Pancreas (tissue), 10 donors: ENCODE measurements around the gene CANT1. TPM values are rescaled to one million over a fixed set of nuclear protein-coding genes. Genes with fewer than 3 reads are reported as not detected.
A peak's percentile ranks its signal among the peaks of the same experiment; 100 is the strongest.

Experiments used
- ATAC-seq, 4 donors: fragments of 200-7000 bp; cut with Tn5 transposase; one replicate each; pipeline versions ENCODE4 v1.8.0 to v1.9.1; 2020; ENCODE audit warnings: mild to moderate bottlenecking in 4 of 4, moderate library complexity in 4 of 4
- DNase-seq, 6 donors: peaks; one replicate each; pipeline ENCODE4 v3.0.0-alpha.2; 2020
- FAIRE-seq: peaks from 2 replicates; lab custom pipeline; 2012; peaks lifted over from hg19 to GRCh38; lab: Jason Lieb, UNC
- H3K27ac ChIP-seq, 4 donors: fragments of 200-600 bp; sonication (generic); 1 replicate in 3 of 4; 2 replicates in 1 of 4; pipeline versions ENCODE4 v1.5.0 to v1.8.0; 2020
- H3K27me3 ChIP-seq, 4 donors: fragments of 200-600 bp; one replicate each; pipeline ENCODE4 v1.8.0; 2021
- H3K36me3 ChIP-seq, 3 donors: fragments of 200-600 bp; sonication (generic) in 1 of 3; one replicate each; pipeline versions ENCODE4 v1.5.0 to v1.8.0; 2020 to 2021
- H3K4me1 ChIP-seq, 3 donors: fragments of 200-600 bp; one replicate each; pipeline ENCODE4 v1.8.0; 2021
- H3K4me3 ChIP-seq, 4 donors: fragments of 200-600 bp; sonication (generic) in 2 of 4; one replicate each; pipeline versions ENCODE4 v1.5.0 to v1.8.0; 2020 to 2021
- H3K9me3 ChIP-seq, 4 donors: fragments of 200-600 bp; one replicate each; pipeline ENCODE4 v1.8.0; 2021
- WGBS, 2 donors: extraction: QIAGEN DNeasy Blood & Tissue Kit; methylation state at CpG; one replicate each; pipeline ENCODE4 v1.1.7; 2013; 5-methylcytosine and 5-hydroxymethylcytosine counted together
- intact Hi-C, 3 donors: fragments of 100-400 bp; cut with DNase I; formaldehyde crosslinking; loops; one replicate each; pipeline versions ENCODE4 v1.11.1 to v1.14.2; 2022
- polyA plus RNA-seq, 2 donors: library from polyadenylated mRNA; stranded (reverse); fragments of 200-250 nt; gene quantifications; one replicate each; pipeline ENCODE4 v1.2.3, GENCODE V29; 2013
- total RNA-seq, 6 donors: library from RNA; stranded (reverse); fragmentation: NEBNext Ultra II Directional in 4 of 6; extraction: Animal tissue kit (Norgen Biotek cat#: 25700) in 4 of 6; gene quantifications; one replicate each; pipeline versions ENCODE4 v1.2.1 to v1.2.4, GENCODE V29; 2021 to 2023
- TF ChIP-seq, protein P1 (sequence below), 4 donors: fragments of 200-600 bp; sonication (generic) in 3 of 4; IDR thresholded peaks; one replicate each; pipeline versions ENCODE4 v1.5.0 to v1.8.0; 2021; ENCODE audit warnings: antibody characterized with exemption in 4 of 4
- donor health status: healthy with polysubstance abuse.
- donor health status: DM: no; HTN: no; CAD: no; lungs with moderate emphysema.
- donor health status: DM: no; HTN: no; CAD: no.
- donor health status: control.
- donor health status: control.
- donor health status: Bipolar disorder and iron deficiency.
- donor health status: DM: yes; HTN: yes; CAD: no.
- donor health status: DM: no; HTN: no; CAD: no.
- donor health status: DM: no; HTN: no; CAD: no.
- donor health status: DM: yes; HTN: yes; CAD: no.

CANT1 gene
- total and polyA plus RNA-seq, 8 donors = 7.4 to 45.0 (median 25.5) TPM

DNA sequence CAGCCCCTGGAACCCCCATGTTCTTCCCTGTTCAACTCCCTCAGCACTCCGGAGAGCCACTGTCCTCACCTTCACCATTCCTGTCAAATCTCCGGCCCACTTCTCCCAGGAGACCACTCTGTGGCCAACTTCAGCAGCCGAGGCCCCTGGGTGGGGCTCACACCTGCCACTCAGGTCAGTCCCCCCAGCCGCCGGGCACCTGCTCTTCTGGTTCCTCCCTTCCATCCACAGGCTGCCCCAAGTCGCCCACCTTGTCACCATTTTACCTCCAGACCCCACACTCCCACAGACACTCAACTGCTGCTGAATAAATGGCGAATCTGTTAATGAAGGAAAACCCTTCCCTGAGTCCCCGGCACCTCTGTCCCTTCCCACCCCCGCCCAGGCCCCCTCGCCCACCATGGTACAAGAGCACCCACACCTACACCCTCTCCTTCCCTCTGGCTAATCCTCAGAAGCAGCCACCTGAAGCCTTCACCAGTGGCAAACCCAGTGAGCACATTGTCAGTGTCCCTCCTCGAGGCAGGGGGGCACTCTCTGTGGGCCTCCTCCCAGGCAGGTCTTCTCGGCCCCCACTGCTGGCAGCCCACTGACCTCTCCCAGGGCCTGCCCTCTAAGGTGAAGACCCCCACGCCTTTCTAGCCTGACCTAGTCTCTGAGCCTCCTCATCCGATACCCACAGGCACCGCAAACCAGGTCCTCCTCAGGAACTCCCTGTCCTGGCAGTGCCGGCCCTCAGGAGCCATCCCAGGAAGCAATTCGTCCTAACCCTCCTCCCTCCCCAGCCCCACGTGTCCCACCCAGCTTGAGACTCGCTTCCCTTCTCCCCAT is 8.2 kb downstream of the CANT1 start:
- ATAC-seq (no peak), FAIRE-seq (no peak), DNase-seq (peak in 3 of 6 donors; percentile 9 to 54 (median 46))
- Histone ChIP-seq H3K27ac (no peak overlapping the region), H3K9me3 (no peaks in the 10 kb centered on the region), H3K27me3 (no peaks in the 10 kb centered on the region), H3K4me3 (no peak overlapping the region), H3K36me3 (peaks cover 0 to 4% (median 0%) of the 10 kb centered on the region in 3 donors), H3K4me1 (peaks cover 7 to 15% (median 9%) of the 10 kb centered on the region in 3 donors)
- TF ChIP-seq, protein P1, sequence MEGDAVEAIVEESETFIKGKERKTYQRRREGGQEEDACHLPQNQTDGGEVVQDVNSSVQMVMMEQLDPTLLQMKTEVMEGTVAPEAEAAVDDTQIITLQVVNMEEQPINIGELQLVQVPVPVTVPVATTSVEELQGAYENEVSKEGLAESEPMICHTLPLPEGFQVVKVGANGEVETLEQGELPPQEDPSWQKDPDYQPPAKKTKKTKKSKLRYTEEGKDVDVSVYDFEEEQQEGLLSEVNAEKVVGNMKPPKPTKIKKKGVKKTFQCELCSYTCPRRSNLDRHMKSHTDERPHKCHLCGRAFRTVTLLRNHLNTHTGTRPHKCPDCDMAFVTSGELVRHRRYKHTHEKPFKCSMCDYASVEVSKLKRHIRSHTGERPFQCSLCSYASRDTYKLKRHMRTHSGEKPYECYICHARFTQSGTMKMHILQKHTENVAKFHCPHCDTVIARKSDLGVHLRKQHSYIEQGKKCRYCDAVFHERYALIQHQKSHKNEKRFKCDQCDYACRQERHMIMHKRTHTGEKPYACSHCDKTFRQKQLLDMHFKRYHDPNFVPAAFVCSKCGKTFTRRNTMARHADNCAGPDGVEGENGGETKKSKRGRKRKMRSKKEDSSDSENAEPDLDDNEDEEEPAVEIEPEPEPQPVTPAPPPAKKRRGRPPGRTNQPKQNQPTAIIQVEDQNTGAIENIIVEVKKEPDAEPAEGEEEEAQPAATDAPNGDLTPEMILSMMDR (IDR thresholded peaks at IDR 0.05) = no peak
- intact Hi-C loops = no loop called here
- WGBS, 2 donors = 90 to 93% methylated on average over 19 of the region's 19 CpGs

DNA sequence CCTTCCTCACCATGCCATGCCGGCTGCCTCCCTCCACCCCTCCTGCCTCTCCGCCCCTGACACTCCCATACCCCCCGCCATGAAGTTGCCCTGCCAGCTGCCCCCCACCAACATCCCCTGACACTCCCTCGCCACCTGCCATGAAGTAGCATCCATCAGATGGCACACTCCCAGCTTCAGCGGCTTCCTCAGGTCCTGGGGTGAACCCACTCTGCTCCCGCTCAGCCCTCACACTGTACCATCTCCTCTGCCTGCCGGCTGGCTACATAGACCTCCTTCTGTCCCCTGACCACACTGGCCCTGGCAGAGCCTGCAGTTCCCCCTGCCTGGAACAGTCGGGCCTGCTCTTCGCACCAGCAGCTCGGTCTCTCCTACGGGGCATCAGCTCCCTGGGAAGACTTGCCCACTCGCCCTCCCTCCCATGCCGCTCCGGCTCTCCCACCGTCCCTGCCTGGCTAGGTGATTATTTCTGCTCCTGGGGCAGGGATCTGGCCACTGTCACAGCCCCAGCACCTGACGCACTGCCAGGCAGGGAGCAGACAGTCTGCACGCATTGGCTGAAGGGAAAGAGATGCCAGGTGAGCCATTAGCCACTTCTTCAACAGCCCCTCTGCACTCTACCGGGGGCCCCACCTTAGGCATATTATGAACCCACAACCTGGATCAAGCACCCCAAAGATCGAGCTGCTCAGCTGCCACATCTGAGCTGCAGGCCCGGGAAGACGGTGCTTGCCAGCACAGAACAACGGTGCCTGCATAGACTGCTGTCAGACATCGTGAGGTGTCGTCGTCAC is 9.0 kb downstream of the CANT1 start:
- no peaks in the 10 kb centered on the region for H3K27me3 ChIP-seq
- 92 to 95% methylated on average over 24 to 25 of the region's 25 CpGs for WGBS, 2 donors
- intact Hi-C loops = no loop called here

DNA sequence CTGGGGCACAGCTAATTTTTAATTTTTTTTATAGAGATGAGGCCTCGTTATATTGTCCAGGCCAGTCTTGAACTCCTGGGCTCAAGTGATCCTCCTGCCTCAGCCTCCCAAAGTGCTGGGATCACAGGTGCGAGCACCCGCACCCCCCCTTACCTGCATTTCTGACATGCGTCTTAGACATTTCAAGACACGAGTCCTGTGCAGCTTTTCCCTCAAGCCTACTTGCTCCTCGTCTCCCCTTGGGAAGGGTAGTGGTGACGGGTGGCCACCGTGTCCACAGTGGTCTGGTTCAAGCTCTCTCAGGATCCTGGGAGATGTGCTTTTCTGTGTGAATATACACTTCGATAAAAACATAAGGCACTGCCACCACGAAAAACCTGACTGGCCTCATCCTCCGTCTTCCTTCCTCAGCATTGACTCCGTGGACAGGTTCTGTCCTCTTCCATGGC is 9.6 kb downstream of the CANT1 start:
- TF ChIP-seq, protein P1 (IDR thresholded peaks at IDR 0.05) = no peak
- intact Hi-C loops = no loop called here
- no peaks in the 10 kb centered on the region for H3K27me3 ChIP-seq
- DNase-seq (peak in 2 of 6 donors; percentile 8 to 20), FAIRE-seq (no peak), ATAC-seq (no peak)
- H3K4me1 ChIP-seq = peaks cover 8 to 13% (median 10%) of the 10 kb centered on the region in 3 donors
- H3K27ac ChIP-seq = no peak overlapping the region
- WGBS, 2 donors = 94% methylated on average over 12 of the region's 12 CpGs
- H3K4me3 ChIP-seq = no peak overlapping the region
- no peaks in the 10 kb centered on the region for H3K9me3 ChIP-seq
- H3K36me3 ChIP-seq = peaks cover 0 to 4% (median 0%) of the 10 kb centered on the region in 3 donors

More for the DNA sequence above, 9.0 kb downstream of the CANT1 start:
- Histone ChIP-seq H3K9me3 (no peaks in the 10 kb centered on the region), H3K27ac (no peak overlapping the region), H3K36me3 (peaks cover 0 to 4% (median 0%) of the 10 kb centered on the region in 3 donors), H3K4me1 (peaks cover 13 to 18% (median 15%) of the 10 kb centered on the region in 3 donors), H3K4me3 (no peak overlapping the region)
- DNase-seq (peak in 3 of 6 donors; percentile 11 to 65 (median 49)), ATAC-seq (no peak), FAIRE-seq (no peak)
- TF ChIP-seq, protein P1 (IDR thresholded peaks at IDR 0.05) = no peak

DNA sequence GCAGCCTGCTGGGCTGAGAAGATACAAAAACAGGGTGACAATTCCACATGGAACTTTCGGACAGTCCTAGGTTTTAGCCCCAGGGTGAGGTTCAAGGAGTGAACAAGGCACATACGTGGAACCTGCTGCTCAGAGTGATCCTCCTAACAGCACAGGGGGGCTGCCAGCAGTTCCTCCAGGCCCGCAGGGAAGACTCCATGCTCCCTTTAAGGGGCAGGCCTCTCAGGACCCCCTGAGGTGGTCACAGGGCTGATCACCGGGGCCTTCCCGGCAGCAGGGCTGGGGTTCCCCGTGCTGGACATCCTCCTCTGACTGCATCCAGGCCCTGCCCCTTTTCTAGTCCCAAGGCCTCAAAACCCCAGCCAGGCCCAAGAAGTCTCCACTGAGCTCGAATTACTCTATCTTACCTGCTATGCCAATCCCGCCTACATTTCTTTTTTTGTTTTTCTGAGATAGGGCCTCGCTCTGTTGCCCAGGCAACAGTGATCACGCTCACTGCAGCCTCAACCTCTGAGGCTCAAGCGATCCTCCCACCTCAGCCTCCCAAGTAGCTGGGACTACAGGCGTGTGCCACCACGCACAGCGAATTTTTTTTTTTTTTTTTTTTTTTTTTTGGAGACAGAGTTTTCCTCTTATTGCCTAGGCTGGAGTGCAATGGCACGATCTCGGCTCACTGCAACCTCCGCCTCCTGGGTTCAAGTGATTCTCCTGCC is 10.4 kb downstream of the CANT1 start:
- no peak for ATAC-seq
- H3K4me1 ChIP-seq = peaks cover 8 to 13% (median 10%) of the 10 kb centered on the region in 3 donors
- peak in 3 of 6 donors; percentile 6 to 40 (median 34) for DNase-seq

More for the DNA sequence above, 10.4 kb downstream of the CANT1 start:
- H3K27me3 ChIP-seq = no peaks in the 10 kb centered on the region
- peaks cover 0 to 11% (median 0%) of the 10 kb centered on the region in 3 donors for H3K36me3 ChIP-seq
- WGBS, 2 donors = 92 to 96% methylated on average over 17 of the region's 17 CpGs
- no peak for FAIRE-seq
- intact Hi-C loops = no loop called here
- no peak overlapping the region for H3K4me3 ChIP-seq
- TF ChIP-seq, protein P1 (IDR thresholded peaks at IDR 0.05) = no peak
- H3K27ac ChIP-seq = no peak overlapping the region
- no peaks in the 10 kb centered on the region for H3K9me3 ChIP-seq
